ENCODE measurements around the gene HRK.

HRK gene

GRCh38 chr12:116881325-116881876 lies at the start of gene HRK:
HRK (minus strand) TSS chr12:116881441; CDS start chr12:116881307, 134 bp downstream.
- H3K9ac ChIP-seq (ENCODE audit: insufficient read length) = peak within 1 kb of the TSS; percentile 57
- H3K4me3 ChIP-seq = peak within 1 kb of the TSS; percentile 75
- no peaks in the 10 kb centered on the region for H3K36me3 ChIP-seq (ENCODE audit: insufficient read depth, low read length)
- TF ChIP-seq POLR2AphosphoS5 (IDR thresholded peaks at IDR 0.05; ENCODE audit: borderline replicate concordance, low read depth, low read length) = no peak
- no peak for DNase-seq (ENCODE audit: low read depth, low spot score)
- H3K27ac ChIP-seq = no peak within 1 kb of the TSS
- H3K9me3 ChIP-seq (ENCODE audit: low read depth, low read length) = no peaks in the 10 kb centered on the region

GRCh38 chr12:116929885-116930284 lies 48.6 kb upstream of the HRK start:
- no peak overlapping the region for H3K4me3 ChIP-seq
- no peak for DNase-seq (ENCODE audit: low read depth, low spot score)
- H3K36me3 ChIP-seq (ENCODE audit: insufficient read depth, low read length) = peaks cover 43% of the 10 kb centered on the region
- H3K9me3 ChIP-seq (ENCODE audit: low read depth, low read length) = no peaks in the 10 kb centered on the region
- TF ChIP-seq EZH2 (IDR thresholded peaks at IDR 0.05) (no peak), FOXP2 (optimal IDR thresholded peaks at IDR 0.05; ENCODE audit: control extremely low read depth, extremely low read length, insufficient read depth) (no peak), POLR2AphosphoS5 (IDR thresholded peaks at IDR 0.05; ENCODE audit: borderline replicate concordance, low read depth, low read length) (no peak)
- no peak overlapping the region for H3K9ac ChIP-seq (ENCODE audit: insufficient read length)
- no peak overlapping the region for H3K27ac ChIP-seq

- H3K36me3 ChIP-seq (ENCODE audit: insufficient read depth, low read length) = peaks cover 40% of the 10 kb centered on the region
- H3K9me3 ChIP-seq (ENCODE audit: low read depth, low read length) = no peaks in the 10 kb centered on the region
- H3K9ac ChIP-seq (ENCODE audit: insufficient read length) = no peak overlapping the region
- H3K27ac ChIP-seq = no peak overlapping the region
- no peak overlapping the region for H3K4me3 ChIP-seq
- TF ChIP-seq FOXP2 (optimal IDR thresholded peaks at IDR 0.05; ENCODE audit: control extremely low read depth, extremely low read length, insufficient read depth) = no peak
- no peak for TF ChIP-seq POLR2AphosphoS5 (IDR thresholded peaks at IDR 0.05; ENCODE audit: borderline replicate concordance, low read depth, low read length)
- TF ChIP-seq EZH2 (IDR thresholded peaks at IDR 0.05) = no peak
- DNase-seq (ENCODE audit: low read depth, low spot score) = no peak
Measured at GRCh38 chr12:116928504-116928903, 47.3 kb upstream of the HRK start.

- no peak overlapping the region for H3K4me3 ChIP-seq
- H3K36me3 ChIP-seq (ENCODE audit: insufficient read depth, low read length) = peaks cover 40% of the 10 kb centered on the region
- H3K9me3 ChIP-seq (ENCODE audit: low read depth, low read length) = no peaks in the 10 kb centered on the region
- no peak overlapping the region for H3K27ac ChIP-seq
- TF ChIP-seq FOXP2 (optimal IDR thresholded peaks at IDR 0.05; ENCODE audit: control extremely low read depth, extremely low read length, insufficient read depth) (no peak), POLR2AphosphoS5 (IDR thresholded peaks at IDR 0.05; ENCODE audit: borderline replicate concordance, low read depth, low read length) (no peak), EZH2 (IDR thresholded peaks at IDR 0.05) (no peak)
- H3K9ac ChIP-seq (ENCODE audit: insufficient read length) = no peak overlapping the region
- DNase-seq (ENCODE audit: low read depth, low spot score) = no peak
Measured at GRCh38 chr12:116927244-116927940, 46.2 kb upstream of the HRK start.

GRCh38 chr12:116926283-116927243 lies 45.3 kb upstream of the HRK start:
- Histone ChIP-seq H3K36me3 (ENCODE audit: insufficient read depth, low read length) (peaks cover 35% of the 10 kb centered on the region), H3K27ac (no peak overlapping the region), H3K9me3 (ENCODE audit: low read depth, low read length) (no peaks in the 10 kb centered on the region), H3K4me3 (no peak overlapping the region), H3K9ac (ENCODE audit: insufficient read length) (no peak overlapping the region)
- DNase-seq (ENCODE audit: low read depth, low spot score) = no peak
- no peak for TF ChIP-seq EZH2 (IDR thresholded peaks at IDR 0.05)
- TF ChIP-seq POLR2AphosphoS5 (IDR thresholded peaks at IDR 0.05; ENCODE audit: borderline replicate concordance, low read depth, low read length) = no peak
- TF ChIP-seq FOXP2 (optimal IDR thresholded peaks at IDR 0.05; ENCODE audit: control extremely low read depth, extremely low read length, insufficient read depth) = no peak

GRCh38 chr12:116924558-116925453 lies 43.6 kb upstream of the HRK start:
- Histone ChIP-seq H3K9ac (ENCODE audit: insufficient read length) (no peak overlapping the region), H3K36me3 (ENCODE audit: insufficient read depth, low read length) (peaks cover 17% of the 10 kb centered on the region), H3K27ac (no peak overlapping the region), H3K9me3 (ENCODE audit: low read depth, low read length) (no peaks in the 10 kb centered on the region), H3K4me3 (no peak overlapping the region)
- DNase-seq (ENCODE audit: low read depth, low spot score) = no peak
- TF ChIP-seq POLR2AphosphoS5 (IDR thresholded peaks at IDR 0.05; ENCODE audit: borderline replicate concordance, low read depth, low read length) (no peak), FOXP2 (optimal IDR thresholded peaks at IDR 0.05; ENCODE audit: control extremely low read depth, extremely low read length, insufficient read depth) (no peak), EZH2 (IDR thresholded peaks at IDR 0.05) (no peak)

- H3K4me3 ChIP-seq = peak overlapping the region; percentile 3; the same call in 1 of the 2 replicates
- no peak for DNase-seq (ENCODE audit: low read depth, low spot score)
- H3K27ac ChIP-seq = peak overlapping the region; percentile 68
- peak overlapping the region; percentile 25 for H3K9ac ChIP-seq (ENCODE audit: insufficient read length)
- no peaks in the 10 kb centered on the region; the same call in 1 of the 2 replicates for H3K36me3 ChIP-seq (ENCODE audit: insufficient read depth, low read length)
- no peaks in the 10 kb centered on the region for H3K9me3 ChIP-seq (ENCODE audit: low read depth, low read length)
- no peak for TF ChIP-seq EZH2 (IDR thresholded peaks at IDR 0.05)
- TF ChIP-seq FOXP2 (optimal IDR thresholded peaks at IDR 0.05; ENCODE audit: control extremely low read depth, extremely low read length, insufficient read depth) = no peak
- no peak for TF ChIP-seq POLR2AphosphoS5 (IDR thresholded peaks at IDR 0.05; ENCODE audit: borderline replicate concordance, low read depth, low read length)
Measured at GRCh38 chr12:116922194-116922897, 41.1 kb upstream of the HRK start.
